NCI-H2081 (cell line): Measurements from ENCODE around the gene GLTP.
"Not testable (repeated sequence)": the region's sequence is repeated elsewhere in the genome, so short reads cannot be mapped to it uniquely, and the experiment has no call there.

ENCODE experiments used
- DNase-seq, 2 experiments: peaks; one replicate each; lab custom pipeline; 2025; lab: John Stamatoyannopoulos, UW

The GLTP gene

GRCh38 chr12:109880043-109880931, at the start of gene GLTP:
Gene GLTP (minus strand): TSS chr12:109880541. CDS start chr12:109880374, 167 bp downstream.
- DNase-seq = peak; percentile 91

GRCh38 chr12:109929326-109929725, 49.0 kb upstream of the GLTP start:
- DNase-seq = not testable (repeated sequence)

- DNase-seq = no peak
Measured at GRCh38 chr12:109928058-109928656, 47.8 kb upstream of the GLTP start.

- no peak for DNase-seq
Measured at GRCh38 chr12:109927622-109928021, 47.3 kb upstream of the GLTP start.

- no peak for DNase-seq
Measured at GRCh38 chr12:109926488-109927210, 46.3 kb upstream of the GLTP start.

- DNase-seq = no peak
Measured at GRCh38 chr12:109926016-109926415, 45.7 kb upstream of the GLTP start.

- DNase-seq = no peak
Measured at GRCh38 chr12:109925185-109925840, 45.0 kb upstream of the GLTP start.

- no peak for DNase-seq
Measured at GRCh38 chr12:109923481-109924245, 43.3 kb upstream of the GLTP start.

- no peak for DNase-seq
Measured at GRCh38 chr12:109923038-109923437, 42.7 kb upstream of the GLTP start.

GRCh38 chr12:109921982-109922381, 41.6 kb upstream of the GLTP start:
- no peak for DNase-seq

- no peak for DNase-seq
Measured at GRCh38 chr12:109920261-109920780, 40.0 kb upstream of the GLTP start.

- no peak for DNase-seq
Measured at GRCh38 chr12:109919456-109919855, 39.1 kb upstream of the GLTP start.

- DNase-seq = no peak
Measured at GRCh38 chr12:109916045-109916444, 35.7 kb upstream of the GLTP start.

- DNase-seq = no peak
Measured at GRCh38 chr12:109915171-109916040, 35.1 kb upstream of the GLTP start.

- no peak for DNase-seq
Measured at GRCh38 chr12:109914461-109914860, 34.1 kb upstream of the GLTP start.

GRCh38 chr12:109912855-109913321, 32.5 kb upstream of the GLTP start:
- DNase-seq = no peak

- no peak for DNase-seq
Measured at GRCh38 chr12:109910969-109911348, 30.6 kb upstream of the GLTP start.

- no peak for DNase-seq
Measured at GRCh38 chr12:109910254-109910968, 30.1 kb upstream of the GLTP start.

- DNase-seq = no peak
Measured at GRCh38 chr12:109905301-109905700, 25.0 kb upstream of the GLTP start.
